ENCODE results near the gene ABHD14A. TPM values are rescaled to one million over a fixed set of nuclear protein-coding genes. Genes with fewer than 3 reads are reported as not detected.

Gene ABHD14A
- total and polyA plus RNA-seq, 2 of the 13 experiments (the other 11 are each of a cell fraction or from before 2014, with no cell fraction given) = 29.5 to 46.9 TPM

GRCh38 chr3:51980253-51980652 lies 5.4 kb downstream of the ABHD14A start (continued):
- TF ChIP-seq, protein P1, sequence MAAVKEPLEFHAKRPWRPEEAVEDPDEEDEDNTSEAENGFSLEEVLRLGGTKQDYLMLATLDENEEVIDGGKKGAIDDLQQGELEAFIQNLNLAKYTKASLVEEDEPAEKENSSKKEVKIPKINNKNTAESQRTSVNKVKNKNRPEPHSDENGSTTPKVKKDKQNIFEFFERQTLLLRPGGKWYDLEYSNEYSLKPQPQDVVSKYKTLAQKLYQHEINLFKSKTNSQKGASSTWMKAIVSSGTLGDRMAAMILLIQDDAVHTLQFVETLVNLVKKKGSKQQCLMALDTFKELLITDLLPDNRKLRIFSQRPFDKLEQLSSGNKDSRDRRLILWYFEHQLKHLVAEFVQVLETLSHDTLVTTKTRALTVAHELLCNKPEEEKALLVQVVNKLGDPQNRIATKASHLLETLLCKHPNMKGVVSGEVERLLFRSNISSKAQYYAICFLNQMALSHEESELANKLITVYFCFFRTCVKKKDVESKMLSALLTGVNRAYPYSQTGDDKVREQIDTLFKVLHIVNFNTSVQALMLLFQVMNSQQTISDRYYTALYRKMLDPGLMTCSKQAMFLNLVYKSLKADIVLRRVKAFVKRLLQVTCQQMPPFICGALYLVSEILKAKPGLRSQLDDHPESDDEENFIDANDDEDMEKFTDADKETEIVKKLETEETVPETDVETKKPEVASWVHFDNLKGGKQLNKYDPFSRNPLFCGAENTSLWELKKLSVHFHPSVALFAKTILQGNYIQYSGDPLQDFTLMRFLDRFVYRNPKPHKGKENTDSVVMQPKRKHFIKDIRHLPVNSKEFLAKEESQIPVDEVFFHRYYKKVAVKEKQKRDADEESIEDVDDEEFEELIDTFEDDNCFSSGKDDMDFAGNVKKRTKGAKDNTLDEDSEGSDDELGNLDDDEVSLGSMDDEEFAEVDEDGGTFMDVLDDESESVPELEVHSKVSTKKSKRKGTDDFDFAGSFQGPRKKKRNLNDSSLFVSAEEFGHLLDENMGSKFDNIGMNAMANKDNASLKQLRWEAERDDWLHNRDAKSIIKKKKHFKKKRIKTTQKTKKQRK (IDR thresholded peaks at IDR 0.05; ENCODE audit: low read length) = no peak
- TF ChIP-seq JARID2 (CRISPR knock-in tag; IDR thresholded peaks at IDR 0.05; ENCODE audit: insufficient replicate concordance) = no peak
- no peak for TF ChIP-seq ZMYM2 (CRISPR knock-in tag; IDR thresholded peaks at IDR 0.05)

GRCh38 chr3:51982352-51982837 lies 7.5 kb downstream of the ABHD14A start:
- Histone ChIP-seq H3K4me1 (ENCODE audit: insufficient read depth, low read length) (peaks cover 51% of the 10 kb centered on the region), H3K27ac (ENCODE audit: extremely low read length, insufficient read depth, low read length) (peak overlapping the region; percentile 94), H2AFZ (ENCODE audit: low read length) (no peak overlapping the region), H3K9ac (ENCODE audit: insufficient read depth, low read depth, low read length) (peak overlapping the region; percentile 89), H3K9me3 (ENCODE audit: low read length) (no peaks in the 10 kb centered on the region), H3K4me2 (ENCODE audit: low read depth, low read length) (peak overlapping the region; percentile 98), H3K27me3 (ENCODE audit: control insufficient read depth in 1 of 2, insufficient read depth in 2 of 2, low read length in 2 of 2) (no peaks in the 10 kb centered on the region), H3K4me3 (replicated peaks in 1 of 3; ENCODE audit: insufficient read depth in 1 of 3, low read depth in 2 of 3, low read length in 3 of 3) (peak overlapping the region; percentile 70 to 83 (median 73)), H4K20me1 (ENCODE audit: insufficient read depth, low read length) (no peaks in the 10 kb centered on the region), H3K36me3 (replicated peaks in 1 of 2; ENCODE audit: control insufficient read depth in 1 of 2, insufficient read depth in 2 of 2, low read length in 2 of 2) (no peaks in the 10 kb centered on the region; a peak in 1 of 5 replicates), H3K79me2 (ENCODE audit: insufficient read depth, low read length) (peaks cover 17% of the 10 kb centered on the region)
- intact Hi-C loops (cut with micrococcal nuclease; ENCODE audit: unreplicated experiment) = loop anchor here (2.0 kb wide), 1 partner anchor 40 kb away; the partner anchor contains the start of gene PARP3
- FAIRE-seq = peak; percentile 93
- ChIA-PET CTCF (ENCODE audit: low intra/inter-chr PET ratio, low total read pairs) (interaction anchor here (2.2 to 2.6 kb wide), 2 partner anchors 8 to 40 kb away, joined by 12 to 19 read pairs; partner anchors contain the start of genes ABHD14B, PARP3 and RRP9), POLR2A (interaction anchor here (0.8 to 6.4 kb wide), 12 partner anchors 9 to 311 kb away, joined by 3 to 187 read pairs (median 12); partner anchors contain the start of genes ABHD14A, ABHD14B, PARP3 and PCBP4)
- in situ Hi-C loops (cut with HindIII; ENCODE audit: extremely low pct_ligation_motif_present, low pct_unique_long_range_greater_than_20kb) = no loop called here
- ATAC-seq = peak; percentile 82
- TSS peak; percentile 87 for BruUV-seq (replicated peaks)
- peak; percentile 91 for DNase-seq (ENCODE audit: low spot score)
- 2% methylated on average over 4 of the region's 4 CpGs for WGBS (ENCODE audit: low lambda C conversion rate)
- TF ChIP-seq TP53 (CRISPR knock-in tag; conservative IDR thresholded peaks at IDR 0.05) = no peak
- TF ChIP-seq GABPA (IDR thresholded peaks at IDR 0.05; ENCODE audit: low read depth, low read length) = no peak
- TF ChIP-seq GABPA (CRISPR knock-in tag; IDR thresholded peaks at IDR 0.05; ENCODE audit: low read depth) = peak; percentile 62; the same call in 1 of the 2 replicates
- peak; percentile 79; the same call in 1 of the 2 replicates for TF ChIP-seq ESRRA (CRISPR knock-in tag; IDR thresholded peaks at IDR 0.05; ENCODE audit: low read depth)
- no peak for TF ChIP-seq ZNF367 (CRISPR knock-in tag; IDR thresholded peaks at IDR 0.05; ENCODE audit: borderline replicate concordance)
- TF ChIP-seq ZNF598 (CRISPR knock-in tag; IDR thresholded peaks at IDR 0.05; ENCODE audit: borderline replicate concordance) = no peak; the same call in 1 of the 2 replicates
- TF ChIP-seq RELA (CRISPR knock-in tag; IDR thresholded peaks at IDR 0.05) = no peak
- TF ChIP-seq, protein P2, sequence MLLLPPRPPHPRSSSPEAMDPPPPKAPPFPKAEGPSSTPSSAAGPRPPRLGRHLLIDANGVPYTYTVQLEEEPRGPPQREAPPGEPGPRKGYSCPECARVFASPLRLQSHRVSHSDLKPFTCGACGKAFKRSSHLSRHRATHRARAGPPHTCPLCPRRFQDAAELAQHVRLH (CRISPR knock-in tag; IDR thresholded peaks at IDR 0.05; ENCODE audit: borderline replicate concordance, low read depth) = peak; percentile 88; the same call in 1 of the 2 replicates
- TF ChIP-seq CHD2 (IDR thresholded peaks at IDR 0.05; ENCODE audit: low read depth, low read length) = no peak
- TF ChIP-seq NFYB (CRISPR knock-in tag; IDR thresholded peaks at IDR 0.05) = peak; percentile 32; the same call in 1 of the 2 replicates
- no peak for TF ChIP-seq PCBP1 (IDR thresholded peaks at IDR 0.05; ENCODE audit: borderline replicate concordance, low read depth, low read length)
- TF ChIP-seq KLF15 (CRISPR knock-in tag; IDR thresholded peaks at IDR 0.05; ENCODE audit: borderline replicate concordance) = no peak
- no peak for TF ChIP-seq FIP1L1 (IDR thresholded peaks at IDR 0.05; ENCODE audit: borderline replicate concordance, insufficient read depth, low read depth, low read length)
- no peak; the same call in 1 of the 2 replicates for TF ChIP-seq ZNF446 (CRISPR knock-in tag; IDR thresholded peaks at IDR 0.05)
- TF ChIP-seq, protein P3, sequence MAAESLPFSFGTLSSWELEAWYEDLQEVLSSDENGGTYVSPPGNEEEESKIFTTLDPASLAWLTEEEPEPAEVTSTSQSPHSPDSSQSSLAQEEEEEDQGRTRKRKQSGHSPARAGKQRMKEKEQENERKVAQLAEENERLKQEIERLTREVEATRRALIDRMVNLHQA (CRISPR knock-in tag; IDR thresholded peaks at IDR 0.05) = no peak
- peak; percentile 72; the same call in 1 of the 2 replicates for TF ChIP-seq ZNF737 (CRISPR knock-in tag; IDR thresholded peaks at IDR 0.05; ENCODE audit: borderline replicate concordance)
- no peak for TF ChIP-seq ASH2L (IDR thresholded peaks at IDR 0.05; ENCODE audit: insufficient read length, low read depth, low read length)

All from HepG2 (cell line).